ENCODE measurements around the gene DNAJC6.
"Not testable (repeated sequence)": the region's sequence is repeated elsewhere in the genome, so short reads cannot be mapped to it uniquely, and the experiment has no call there.

Gene DNAJC6

DNA sequence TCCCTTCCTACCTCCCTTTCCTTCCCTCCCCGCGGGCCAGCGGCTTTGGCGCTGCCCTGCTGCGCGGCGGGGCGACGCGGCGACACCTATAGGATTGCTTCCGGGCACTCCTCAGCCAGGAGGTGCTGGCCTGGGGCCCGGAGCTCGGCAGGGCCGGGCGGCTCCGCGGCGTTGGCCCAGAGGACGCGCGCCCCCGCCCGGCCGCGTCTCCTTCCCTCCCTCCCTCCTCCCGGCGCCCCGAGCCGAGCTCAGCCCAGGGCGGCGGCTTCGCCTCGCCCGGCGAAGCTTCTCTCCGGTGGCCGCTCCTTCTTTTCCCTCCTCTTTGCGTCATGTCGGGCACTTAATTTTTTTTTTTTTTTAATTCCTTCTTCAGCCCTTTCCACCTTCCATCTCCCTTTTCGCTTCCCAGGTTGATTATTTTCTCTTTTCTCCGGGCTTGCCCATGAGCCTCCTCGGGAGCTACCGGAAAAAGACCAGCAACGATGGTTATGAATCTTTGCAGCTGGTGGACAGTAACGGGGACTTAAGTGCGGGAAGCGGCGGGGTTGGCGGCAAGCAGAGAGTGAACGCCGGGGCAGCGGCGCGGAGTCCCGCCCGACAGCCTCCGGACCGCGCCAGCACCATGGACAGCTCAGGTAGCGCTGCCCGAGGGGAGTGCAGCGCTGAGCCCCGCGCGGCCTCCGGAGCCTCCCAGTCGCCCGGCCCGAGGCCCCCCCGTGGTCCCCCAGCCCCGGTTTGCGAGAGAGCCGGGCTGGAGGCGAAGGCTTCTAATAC is at the start of gene DNAJC6:
DNAJC6 (plus strand) TSS at position 240 of the 774 bp plus-strand sequence; CDS start at position 443, 203 bp downstream.
- DNase-seq, result peak; percentile 45

GRCh38 chr1:65259816-65260215 is 49.5 kb upstream of the DNAJC6 start:
- no peak for DNase-seq

DNA sequence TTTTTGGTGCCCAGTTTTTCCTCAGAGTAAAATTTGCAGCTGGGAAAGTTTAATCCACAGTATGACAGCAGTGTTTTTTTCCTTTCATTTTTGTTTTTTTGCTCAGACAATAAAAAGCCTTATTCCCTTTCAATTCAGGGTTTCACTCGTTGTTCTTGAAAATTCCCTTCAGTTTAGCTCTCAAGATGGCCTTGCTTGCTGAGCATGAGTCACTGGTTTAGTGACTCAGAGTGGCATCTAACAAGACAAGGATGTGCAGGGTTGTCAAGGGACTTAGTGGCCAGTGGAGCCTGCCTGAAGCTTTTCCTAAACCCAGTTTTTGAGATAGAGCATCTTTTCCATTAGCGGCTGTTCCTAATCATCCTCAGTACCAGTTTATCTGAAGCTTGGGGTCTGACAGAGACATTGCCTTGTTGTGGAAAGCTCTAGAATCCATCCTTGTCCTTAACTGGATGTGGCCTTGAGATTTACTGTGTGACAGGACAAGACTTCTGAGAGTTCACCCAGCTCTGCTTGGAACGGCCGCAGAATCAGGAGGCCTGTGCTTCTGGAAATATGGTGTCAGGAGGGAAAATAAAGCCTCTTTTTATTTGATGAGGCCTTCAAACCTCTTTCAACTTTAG is 48.4 kb upstream of the DNAJC6 start:
- no peak for DNase-seq

DNA sequence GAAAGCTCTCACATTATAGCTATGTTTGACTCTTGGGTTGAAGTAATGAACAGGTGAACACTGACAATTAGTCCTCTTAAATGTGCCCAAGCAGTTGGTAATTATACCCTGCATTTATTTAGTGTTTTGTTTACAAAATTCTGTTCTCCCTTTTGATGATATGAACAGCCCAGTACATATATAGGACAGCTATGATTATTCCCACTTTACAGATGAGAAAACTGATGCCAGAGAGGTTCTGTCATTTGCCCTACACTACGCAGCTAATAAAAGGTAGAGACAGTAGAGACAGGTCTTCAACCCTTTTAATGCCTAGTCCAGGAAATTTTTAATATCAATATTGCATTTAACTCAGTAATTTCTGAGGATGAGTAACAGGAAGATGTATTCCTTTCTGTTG is 46.1 kb upstream of the DNAJC6 start:
- DNase-seq, result no peak

DNA sequence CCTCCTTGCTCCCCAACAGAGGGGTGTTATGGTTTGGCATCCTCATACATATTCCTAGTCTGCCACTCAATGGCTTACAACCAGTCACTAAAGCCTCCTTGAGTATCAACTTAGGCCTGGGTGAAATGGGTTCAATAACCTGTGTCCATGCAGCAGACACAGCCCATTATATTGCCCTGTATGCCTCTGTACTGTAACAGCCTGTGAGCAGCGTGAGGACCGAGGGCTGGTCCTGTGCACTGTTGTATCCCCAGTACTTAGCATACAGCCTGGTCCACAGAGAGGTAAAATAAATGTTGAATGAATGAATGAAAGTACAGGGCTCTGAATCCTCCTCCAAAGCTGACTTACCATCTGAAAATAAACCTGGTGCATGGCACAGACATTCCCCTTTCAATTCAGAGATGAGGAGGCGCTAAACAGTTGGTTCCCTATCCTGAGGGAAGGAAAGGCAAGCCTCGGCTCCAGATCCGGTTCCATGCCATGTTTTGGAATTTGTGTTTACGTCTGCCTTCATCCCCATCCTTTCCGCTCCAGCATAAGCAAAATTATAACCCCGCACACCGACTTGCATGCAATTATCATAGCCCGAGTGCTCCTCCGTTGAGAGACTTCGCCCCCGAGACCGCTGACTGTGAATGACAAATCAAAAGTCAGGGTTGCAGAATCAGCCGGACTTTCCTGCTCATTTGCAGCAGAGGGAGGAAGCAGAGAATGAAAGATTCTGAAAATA is 45.0 kb upstream of the DNAJC6 start:
- DNase-seq, result no peak

DNA sequence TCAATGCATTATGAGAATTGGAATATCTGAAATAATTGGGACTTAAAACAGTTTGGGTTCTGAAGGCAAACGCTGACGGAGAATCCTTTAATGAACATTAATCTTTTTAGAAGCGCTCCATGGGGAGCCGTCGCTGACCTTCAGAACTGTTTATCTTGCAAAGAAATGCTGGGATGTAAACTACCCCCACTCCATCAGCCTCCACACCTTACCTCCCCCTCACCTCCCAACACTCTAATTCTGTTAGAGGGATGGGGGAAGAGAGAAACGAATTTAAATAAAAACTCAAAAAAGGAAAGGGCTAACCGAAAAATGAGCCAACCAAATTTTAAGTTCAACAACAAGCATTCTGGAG is 44.1 kb upstream of the DNAJC6 start:
- no peak for DNase-seq

DNA sequence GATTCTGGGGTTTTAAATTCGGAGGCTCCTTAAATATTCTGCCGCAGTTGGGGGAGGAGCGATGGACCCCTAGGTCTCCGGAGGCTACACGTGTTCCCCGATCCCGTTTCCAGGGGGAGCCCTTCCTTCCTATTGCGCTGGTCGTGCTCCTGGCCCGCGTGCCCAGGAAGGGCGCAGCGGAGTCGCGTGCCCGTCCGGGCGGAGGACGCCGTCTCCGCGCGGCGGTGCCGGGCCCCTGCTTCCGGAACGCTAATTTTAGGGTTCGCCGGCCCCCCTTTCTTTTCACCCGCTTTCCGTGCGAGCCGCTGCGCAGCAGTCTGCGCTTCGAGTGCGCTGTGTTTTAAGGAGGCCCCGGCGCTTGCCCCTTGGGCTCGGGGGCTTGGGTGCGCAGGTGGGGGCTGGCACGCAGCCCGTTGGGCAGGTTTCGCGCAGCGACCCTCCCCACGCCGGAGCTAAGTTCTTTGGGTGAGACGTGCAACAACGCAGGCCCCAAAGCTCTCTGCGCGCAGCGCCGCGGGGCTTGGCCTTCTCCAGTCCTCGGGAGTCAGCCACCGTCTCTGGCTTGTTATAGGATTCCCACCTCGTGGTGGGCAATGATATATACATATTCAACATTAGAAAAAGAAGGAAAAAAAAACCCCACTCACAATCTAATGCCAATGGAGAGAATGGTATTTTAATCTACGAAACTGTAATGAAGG is 43.5 kb upstream of the DNAJC6 start:
- DNase-seq, result peak; percentile 35

DNA sequence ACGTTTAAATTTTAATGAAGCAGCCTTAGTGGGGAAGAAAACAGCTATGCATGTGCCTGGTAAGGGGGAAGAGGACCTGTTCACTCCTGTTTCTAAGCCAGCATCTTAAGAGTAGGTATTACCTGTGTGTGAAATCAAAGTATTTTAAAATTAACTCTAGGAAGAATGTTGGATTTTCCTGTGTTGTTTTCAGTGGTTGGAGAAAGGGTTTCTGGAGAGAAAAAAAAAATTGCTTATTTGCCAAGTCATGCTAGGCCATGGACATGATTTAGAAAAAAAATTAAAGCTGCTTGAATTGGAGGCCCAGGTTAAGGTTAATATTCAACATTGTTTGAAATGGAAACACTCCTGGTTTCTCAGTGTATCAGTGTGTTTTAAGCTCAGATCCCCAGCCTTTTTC is 42.9 kb upstream of the DNAJC6 start:
- DNase-seq, result no peak

DNA sequence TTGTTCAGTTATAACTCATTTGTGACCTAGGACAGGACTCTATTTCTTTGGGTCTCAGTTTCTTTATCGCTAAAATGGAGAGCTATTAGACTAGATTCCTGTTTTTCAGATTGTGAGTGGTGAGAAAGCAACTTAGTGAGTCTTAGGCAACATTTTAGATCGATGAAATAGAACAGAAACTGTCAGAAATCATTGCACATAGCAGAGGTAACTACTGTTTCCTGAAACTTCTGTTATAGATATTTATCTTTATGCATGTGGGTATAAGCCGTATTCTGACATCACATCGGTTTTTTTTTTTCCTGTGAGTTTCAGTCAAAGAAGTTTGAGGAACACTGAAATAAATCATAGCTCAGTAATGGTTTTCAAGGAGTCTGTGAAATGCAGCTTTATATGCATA is 42.1 kb upstream of the DNAJC6 start:
- DNase-seq, result no peak

DNA sequence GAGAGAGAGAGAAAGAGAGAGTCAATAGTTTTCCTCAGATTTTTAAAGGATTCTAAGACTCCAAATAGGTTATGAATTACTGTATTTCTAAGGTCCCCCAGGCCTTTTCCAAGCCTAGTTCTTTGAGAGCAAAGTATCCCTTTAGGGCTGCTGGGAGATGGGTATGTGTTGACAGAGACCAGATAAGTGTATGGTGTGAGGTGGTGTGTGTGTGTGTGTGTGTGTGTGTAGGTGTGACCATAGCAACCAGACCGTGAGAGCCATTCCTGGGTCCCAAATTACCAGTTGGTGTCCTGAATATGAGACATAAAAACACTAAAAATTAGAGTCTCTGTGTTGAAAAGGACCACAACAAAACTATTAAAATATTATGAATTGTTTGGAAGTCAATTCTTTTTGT is 41.7 kb upstream of the DNAJC6 start:
- DNase-seq, result no peak

DNA sequence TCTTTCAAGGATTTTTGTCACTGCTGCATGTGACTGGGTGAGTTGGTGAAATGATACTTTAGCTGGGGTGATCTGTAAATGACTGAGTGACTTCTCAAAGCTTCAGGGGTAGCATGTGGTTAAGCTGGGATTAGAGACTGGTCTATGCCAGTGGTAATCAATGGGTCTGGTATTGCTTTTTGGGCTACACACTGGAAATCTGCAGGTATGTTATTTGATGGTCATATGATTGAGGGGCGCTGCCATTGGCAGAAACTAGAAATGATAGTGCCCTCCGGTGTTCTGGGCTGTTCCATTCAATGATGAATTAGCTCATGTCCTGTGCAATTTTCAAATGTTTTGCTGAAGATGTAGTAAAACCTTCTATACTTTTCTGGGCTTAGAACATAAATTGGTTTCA is 39.7 kb upstream of the DNAJC6 start:
- no peak for DNase-seq

DNA sequence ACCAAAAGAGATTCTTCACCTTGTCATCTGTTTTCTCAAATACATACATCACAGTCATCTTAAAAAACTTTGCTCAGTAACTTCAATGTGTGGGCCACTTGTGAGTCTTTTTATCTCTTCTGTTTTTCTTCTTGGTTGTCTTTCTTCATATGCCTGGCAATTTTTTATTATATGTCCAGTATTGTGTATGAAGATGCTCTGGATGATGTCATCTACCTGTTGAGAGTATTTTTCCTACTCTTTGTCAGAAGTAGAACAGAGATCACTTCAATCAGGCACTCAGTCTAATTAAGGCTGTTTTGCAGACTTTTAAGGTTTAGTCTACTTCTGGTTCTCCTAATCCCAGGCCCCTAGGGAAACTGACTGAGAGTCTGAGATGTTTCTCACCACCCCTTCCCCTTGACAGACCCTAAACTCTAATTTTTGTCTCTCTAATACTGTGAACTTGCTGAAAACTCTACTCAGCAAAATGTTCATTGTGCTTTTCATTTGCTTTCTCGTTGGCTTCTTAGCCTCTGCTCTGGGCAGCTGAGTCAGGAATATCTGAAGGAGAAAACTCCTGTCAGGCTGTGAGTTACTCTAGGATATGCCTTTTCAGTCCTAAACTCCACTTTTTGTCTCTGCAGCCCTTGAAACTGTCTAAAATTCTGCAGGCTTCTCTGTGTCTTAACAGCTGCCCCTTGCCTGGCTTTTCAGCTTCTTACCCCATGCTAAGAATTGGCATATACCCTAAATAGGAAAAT is 33.0 kb upstream of the DNAJC6 start:
- DNase-seq, result no peak

DNA sequence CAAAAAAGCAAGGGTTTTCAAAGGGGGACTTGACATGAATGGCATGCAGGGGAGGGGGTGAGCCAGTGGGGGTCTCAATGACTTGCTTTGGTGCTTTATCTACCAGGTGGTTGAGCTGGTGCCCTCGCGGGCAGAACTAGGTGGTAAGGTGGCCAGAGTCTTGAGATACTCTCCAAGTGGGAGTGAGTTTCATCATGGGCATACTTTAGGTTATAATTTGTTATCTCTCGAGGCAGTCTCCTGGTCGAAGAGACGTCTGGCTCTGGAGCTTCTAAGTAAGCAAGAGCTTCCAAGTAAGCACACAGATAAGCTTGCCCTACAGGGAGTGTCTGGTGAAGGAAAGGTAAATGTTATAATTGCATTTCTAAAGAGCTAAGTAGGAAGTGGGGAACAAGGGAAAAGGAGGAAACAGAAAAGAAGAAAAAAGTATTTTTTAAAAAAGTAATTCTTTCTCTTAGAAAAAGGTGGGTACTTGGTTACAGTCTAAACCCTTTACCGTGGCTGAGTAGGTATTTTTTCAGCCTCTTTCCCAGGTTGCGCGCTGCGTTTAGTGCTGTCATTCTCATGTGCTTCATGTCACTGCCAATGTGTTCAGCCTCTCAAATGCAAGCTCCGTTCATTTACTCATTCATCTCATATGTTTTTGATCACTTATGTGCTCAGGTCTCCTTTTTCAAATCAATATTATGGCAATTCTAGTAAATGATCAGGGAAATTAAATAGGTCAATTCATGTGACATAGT is 31.6 kb upstream of the DNAJC6 start:
- DNase-seq, result no peak

DNA sequence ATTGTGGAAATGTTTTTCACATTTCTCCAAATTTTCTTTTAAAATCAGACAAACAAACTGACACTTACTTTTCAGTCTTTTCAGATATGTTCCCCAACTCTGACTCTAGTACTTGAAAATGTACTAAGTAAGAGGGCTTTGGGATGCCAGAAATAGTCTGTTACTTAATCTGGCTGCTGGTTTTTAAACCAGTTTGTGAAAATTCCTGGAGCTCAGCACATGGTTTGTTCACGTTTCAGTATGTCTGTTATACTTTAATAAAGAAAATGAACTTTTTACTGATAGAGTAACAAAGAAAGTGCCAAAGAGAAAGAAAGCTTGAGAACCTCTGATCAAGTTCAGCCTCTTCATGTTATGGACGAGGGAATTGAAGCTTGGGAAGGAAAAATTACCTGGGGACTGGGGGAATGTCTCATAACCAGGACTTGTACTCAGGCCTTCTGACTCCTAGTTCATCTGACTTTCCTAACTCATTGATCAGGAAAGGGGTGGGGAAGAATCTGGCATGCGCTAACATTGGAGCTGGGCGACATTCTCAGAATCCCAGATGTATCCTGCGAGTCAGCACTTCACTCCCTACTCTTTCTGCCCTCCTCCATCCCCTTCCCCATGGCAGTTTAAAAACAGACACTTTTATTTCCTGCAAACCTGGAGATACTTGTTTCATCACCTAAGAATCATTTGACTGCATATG is 30.8 kb upstream of the DNAJC6 start:
- DNase-seq, result no peak

- no peak for DNase-seq
Observed at GRCh38 chr1:65279070-65279779, 30.1 kb upstream of the DNAJC6 start.

DNA sequence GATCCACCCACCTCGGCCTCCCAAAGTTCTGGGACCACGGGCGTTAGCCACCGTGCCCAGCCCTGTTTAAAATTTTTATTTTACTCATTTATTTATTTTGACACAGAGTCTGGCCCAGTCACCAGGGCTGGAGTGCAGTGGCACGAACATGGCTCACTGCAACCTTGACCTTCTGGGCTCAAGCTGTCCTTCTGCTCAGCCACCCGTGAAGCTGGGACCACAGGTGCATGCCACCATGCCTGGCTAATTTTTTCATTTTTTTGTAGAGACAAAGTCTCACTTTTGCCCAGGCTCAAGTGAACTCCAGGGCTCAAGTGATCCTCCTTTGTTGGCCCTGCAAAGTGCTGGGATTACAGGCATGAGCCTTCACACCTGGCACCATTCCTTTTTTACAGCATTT is 27.5 kb upstream of the DNAJC6 start:
- DNase-seq, result no peak

GRCh38 chr1:65284229-65284628 is 25.1 kb upstream of the DNAJC6 start:
- DNase-seq, result no peak

DNA sequence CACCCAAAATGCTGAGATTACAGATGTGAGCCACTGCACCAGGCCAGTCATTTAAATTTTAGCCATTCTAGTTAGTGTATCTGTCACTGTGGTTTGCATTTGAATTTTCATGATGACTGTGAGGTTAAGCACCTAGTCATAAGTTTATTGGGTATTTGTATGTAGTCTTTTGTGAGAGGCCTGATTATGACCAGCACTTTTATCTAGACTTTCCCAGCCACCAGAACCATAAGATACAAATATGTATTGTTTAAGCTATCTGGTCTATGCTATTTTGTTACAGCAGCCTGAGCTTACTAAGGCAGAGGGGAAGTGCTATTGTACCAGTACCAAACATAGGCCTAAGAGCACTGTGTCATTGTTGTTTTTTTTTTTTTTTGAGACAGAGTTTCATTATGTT is 19.9 kb upstream of the DNAJC6 start:
- DNase-seq, result no peak

DNA sequence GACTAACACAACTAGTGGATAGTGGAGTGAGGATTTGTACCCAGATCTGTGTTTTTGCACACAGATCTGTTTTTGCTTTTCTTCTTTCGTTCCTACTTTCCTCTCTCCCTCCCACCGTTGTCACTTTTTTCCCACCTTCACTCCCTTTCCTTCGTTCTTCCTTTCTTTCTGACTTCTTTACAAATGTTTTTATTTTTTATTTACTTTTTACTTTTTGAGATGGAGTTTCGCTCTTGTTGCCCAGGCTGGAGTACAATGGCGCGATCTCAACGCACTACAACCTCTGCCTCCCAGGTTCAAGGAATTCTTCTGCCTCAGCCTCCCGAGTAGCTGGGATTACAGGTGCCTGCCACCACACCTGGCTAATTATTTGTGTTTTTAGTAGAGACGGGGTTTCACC is 17.5 kb upstream of the DNAJC6 start:
- DNase-seq, result not testable (repeated sequence)

GRCh38 chr1:65292861-65293593 is 16.3 kb upstream of the DNAJC6 start:
- no peak for DNase-seq

Measured in DMS79 (cell line).